ENCODE data around the gene GFAP. TPM values are rescaled to one million over a fixed set of nuclear protein-coding genes. Genes with fewer than 3 reads are reported as not detected.

The GFAP gene
- total RNA-seq, 1 experiment from 2014 or later, result not detected

GRCh38 chr17:44925731-44926697 lies 10.7 kb upstream of the GFAP start:
- Histone ChIP-seq H3K36me3 (ENCODE audit: insufficient read depth, low read length, poor library complexity, severe bottlenecking) (peaks cover 38% of the 10 kb centered on the region), H3K4me3 (ENCODE audit: low read depth, low read length, poor library complexity, severe bottlenecking) (no peak overlapping the region), H3K9me3 (ENCODE audit: low read depth, low read length, poor library complexity, severe bottlenecking) (no peaks in the 10 kb centered on the region), H3K27me3 (replicated peaks; ENCODE audit: insufficient read depth, low read depth, low read length, poor library complexity) (no peaks in the 10 kb centered on the region), H3K4me1 (ENCODE audit: insufficient read depth, low read length, poor library complexity, severe bottlenecking) (no peaks in the 10 kb centered on the region), H3K27ac (ENCODE audit: low read depth, low read length, poor library complexity, severe bottlenecking) (no peak overlapping the region)
- CTCF ChIA-PET, result no interaction called here
- DNase-seq (ENCODE audit: low spot score), result no peak
- no TSS peak for BruUV-seq (replicated peaks)
- intact Hi-C loops (cut with micrococcal nuclease; ENCODE audit: unreplicated experiment), result no loop called here
- POLR2A ChIA-PET (ENCODE audit: low non-redundant PET), result no interaction called here
- no peak for TF ChIP-seq CTCF (conservative IDR thresholded peaks at IDR 0.05; ENCODE audit: low read depth, low read length)
- TF ChIP-seq EZH2 (IDR thresholded peaks at IDR 0.05; ENCODE audit: borderline replicate concordance, low read depth, low read length, poor library complexity, severe bottlenecking), result no peak

- ChIA-PET POLR2A (ENCODE audit: low non-redundant PET) (no interaction called here), CTCF (no interaction called here)
- peaks cover 22% of the 10 kb centered on the region for H3K36me3 ChIP-seq (ENCODE audit: insufficient read depth, low read length, poor library complexity, severe bottlenecking)
- no peaks in the 10 kb centered on the region for H3K27me3 ChIP-seq (replicated peaks; ENCODE audit: insufficient read depth, low read depth, low read length, poor library complexity)
- H3K4me3 ChIP-seq (ENCODE audit: low read depth, low read length, poor library complexity, severe bottlenecking), result no peak overlapping the region
- DNase-seq (ENCODE audit: low spot score), result no peak
- intact Hi-C loops (cut with micrococcal nuclease; ENCODE audit: unreplicated experiment), result no loop called here
- no peak overlapping the region for H3K27ac ChIP-seq (ENCODE audit: low read depth, low read length, poor library complexity, severe bottlenecking)
- no peaks in the 10 kb centered on the region for H3K4me1 ChIP-seq (ENCODE audit: insufficient read depth, low read length, poor library complexity, severe bottlenecking)
- H3K9me3 ChIP-seq (ENCODE audit: low read depth, low read length, poor library complexity, severe bottlenecking), result no peaks in the 10 kb centered on the region
- TF ChIP-seq EZH2 (IDR thresholded peaks at IDR 0.05; ENCODE audit: borderline replicate concordance, low read depth, low read length, poor library complexity, severe bottlenecking) (no peak), CTCF (conservative IDR thresholded peaks at IDR 0.05; ENCODE audit: low read depth, low read length) (no peak)
- BruUV-seq (replicated peaks), result no TSS peak
Observed at GRCh38 chr17:44924107-44924544, 8.8 kb upstream of the GFAP start.

GRCh38 chr17:44922746-44923470 lies 7.6 kb upstream of the GFAP start:
- BruUV-seq (replicated peaks), result no TSS peak
- no peak for DNase-seq (ENCODE audit: low spot score)
- ChIA-PET CTCF (interaction anchor here (0.6 kb wide), 1 partner anchor 32 kb away, joined by 4 read pairs; no protein-coding TSS in a partner anchor), POLR2A (ENCODE audit: low non-redundant PET) (no interaction called here)
- no peaks in the 10 kb centered on the region for H3K9me3 ChIP-seq (ENCODE audit: low read depth, low read length, poor library complexity, severe bottlenecking)
- H3K27me3 ChIP-seq (replicated peaks; ENCODE audit: insufficient read depth, low read depth, low read length, poor library complexity), result no peaks in the 10 kb centered on the region
- no peak overlapping the region for H3K4me3 ChIP-seq (ENCODE audit: low read depth, low read length, poor library complexity, severe bottlenecking)
- no peaks in the 10 kb centered on the region for H3K4me1 ChIP-seq (ENCODE audit: insufficient read depth, low read length, poor library complexity, severe bottlenecking)
- H3K27ac ChIP-seq (ENCODE audit: low read depth, low read length, poor library complexity, severe bottlenecking), result no peak overlapping the region
- intact Hi-C loops (cut with micrococcal nuclease; ENCODE audit: unreplicated experiment), result no loop called here
- H3K36me3 ChIP-seq (ENCODE audit: insufficient read depth, low read length, poor library complexity, severe bottlenecking), result peaks cover 10% of the 10 kb centered on the region
- TF ChIP-seq EZH2 (IDR thresholded peaks at IDR 0.05; ENCODE audit: borderline replicate concordance, low read depth, low read length, poor library complexity, severe bottlenecking) (no peak), CTCF (conservative IDR thresholded peaks at IDR 0.05; ENCODE audit: low read depth, low read length) (no peak)
